ENCODE data around the gene SRPRA. TPM values are rescaled to one million over a fixed set of nuclear protein-coding genes. Genes with fewer than 3 reads are reported as not detected.

The SRPRA gene
- polyA plus RNA-seq, 1 donor from 2014 or later = 24.9 TPM

DNA sequence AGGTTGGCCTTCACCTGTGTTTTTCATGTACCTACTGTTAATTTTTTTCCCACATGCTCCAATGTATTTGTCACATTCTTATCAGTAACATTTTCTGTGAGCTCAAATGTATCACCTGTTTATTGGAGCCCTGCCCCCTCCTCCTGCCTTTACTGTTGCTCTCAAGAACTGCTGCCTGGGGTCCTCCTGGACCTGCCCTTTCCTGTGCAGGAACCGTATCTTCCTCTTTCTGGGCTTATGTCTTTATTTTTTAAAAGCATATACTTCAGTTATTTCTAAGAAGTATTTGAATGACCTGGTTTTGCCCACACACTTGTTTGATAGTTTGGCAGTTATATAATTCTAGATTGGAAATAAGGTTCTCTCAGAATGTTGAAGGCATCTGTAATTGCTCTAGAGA, 51.2 kb downstream of the SRPRA start:
- Histone ChIP-seq H3K9me2 (ENCODE audit: insufficient read depth, low read length) (no peaks in the 10 kb centered on the region), H3K79me2 (replicated peaks; ENCODE audit: insufficient read depth, low read length) (peaks cover 44% of the 10 kb centered on the region), H3K36me3 (ENCODE audit: insufficient read depth, low read length) (no peaks in the 10 kb centered on the region), H2AFZ (ENCODE audit: low read depth, low read length) (no peak overlapping the region), H3K27ac (ENCODE audit: low read length) (no peak overlapping the region), H3K9ac (ENCODE audit: low read length) (no peak overlapping the region), H3K9me3 (ENCODE audit: low read length) (no peaks in the 10 kb centered on the region), H3K27me3 (ENCODE audit: insufficient read depth, low read depth, low read length) (no peaks in the 10 kb centered on the region), H3K4me2 (ENCODE audit: low read length) (no peak overlapping the region), H3K4me3 (ENCODE audit: low read length) (no peak overlapping the region), H3F3A (ENCODE audit: insufficient read depth, low read length, poor library complexity, severe bottlenecking) (no peaks in the 10 kb centered on the region), H4K20me1 (ENCODE audit: insufficient read depth) (no peaks in the 10 kb centered on the region)
- TF ChIP-seq RAD21 (conservative IDR thresholded peaks at IDR 0.05) = no peak
- TF ChIP-seq SMC3 (conservative IDR thresholded peaks at IDR 0.05; ENCODE audit: poor library complexity) = no peak
- no peak for TF ChIP-seq EZH2 (IDR thresholded peaks at IDR 0.05; ENCODE audit: borderline replicate concordance, insufficient read depth, low read length, poor library complexity, severe bottlenecking)
- TF ChIP-seq, protein P1, sequence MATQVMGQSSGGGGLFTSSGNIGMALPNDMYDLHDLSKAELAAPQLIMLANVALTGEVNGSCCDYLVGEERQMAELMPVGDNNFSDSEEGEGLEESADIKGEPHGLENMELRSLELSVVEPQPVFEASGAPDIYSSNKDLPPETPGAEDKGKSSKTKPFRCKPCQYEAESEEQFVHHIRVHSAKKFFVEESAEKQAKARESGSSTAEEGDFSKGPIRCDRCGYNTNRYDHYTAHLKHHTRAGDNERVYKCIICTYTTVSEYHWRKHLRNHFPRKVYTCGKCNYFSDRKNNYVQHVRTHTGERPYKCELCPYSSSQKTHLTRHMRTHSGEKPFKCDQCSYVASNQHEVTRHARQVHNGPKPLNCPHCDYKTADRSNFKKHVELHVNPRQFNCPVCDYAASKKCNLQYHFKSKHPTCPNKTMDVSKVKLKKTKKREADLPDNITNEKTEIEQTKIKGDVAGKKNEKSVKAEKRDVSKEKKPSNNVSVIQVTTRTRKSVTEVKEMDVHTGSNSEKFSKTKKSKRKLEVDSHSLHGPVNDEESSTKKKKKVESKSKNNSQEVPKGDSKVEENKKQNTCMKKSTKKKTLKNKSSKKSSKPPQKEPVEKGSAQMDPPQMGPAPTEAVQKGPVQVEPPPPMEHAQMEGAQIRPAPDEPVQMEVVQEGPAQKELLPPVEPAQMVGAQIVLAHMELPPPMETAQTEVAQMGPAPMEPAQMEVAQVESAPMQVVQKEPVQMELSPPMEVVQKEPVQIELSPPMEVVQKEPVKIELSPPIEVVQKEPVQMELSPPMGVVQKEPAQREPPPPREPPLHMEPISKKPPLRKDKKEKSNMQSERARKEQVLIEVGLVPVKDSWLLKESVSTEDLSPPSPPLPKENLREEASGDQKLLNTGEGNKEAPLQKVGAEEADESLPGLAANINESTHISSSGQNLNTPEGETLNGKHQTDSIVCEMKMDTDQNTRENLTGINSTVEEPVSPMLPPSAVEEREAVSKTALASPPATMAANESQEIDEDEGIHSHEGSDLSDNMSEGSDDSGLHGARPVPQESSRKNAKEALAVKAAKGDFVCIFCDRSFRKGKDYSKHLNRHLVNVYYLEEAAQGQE (IDR thresholded peaks at IDR 0.05; ENCODE audit: borderline replicate concordance) = no peak
- TF ChIP-seq EP300 (conservative IDR thresholded peaks at IDR 0.05; ENCODE audit: poor library complexity, severe bottlenecking) = no peak
- no peak for TF ChIP-seq TAF1 (IDR thresholded peaks at IDR 0.05; ENCODE audit: low read depth)
- no peak for TF ChIP-seq POLR2AphosphoS5 (IDR thresholded peaks at IDR 0.05)
- TF ChIP-seq MXI1 (conservative IDR thresholded peaks at IDR 0.05; ENCODE audit: poor library complexity, severe bottlenecking) = no peak
- TF ChIP-seq, protein P2, sequence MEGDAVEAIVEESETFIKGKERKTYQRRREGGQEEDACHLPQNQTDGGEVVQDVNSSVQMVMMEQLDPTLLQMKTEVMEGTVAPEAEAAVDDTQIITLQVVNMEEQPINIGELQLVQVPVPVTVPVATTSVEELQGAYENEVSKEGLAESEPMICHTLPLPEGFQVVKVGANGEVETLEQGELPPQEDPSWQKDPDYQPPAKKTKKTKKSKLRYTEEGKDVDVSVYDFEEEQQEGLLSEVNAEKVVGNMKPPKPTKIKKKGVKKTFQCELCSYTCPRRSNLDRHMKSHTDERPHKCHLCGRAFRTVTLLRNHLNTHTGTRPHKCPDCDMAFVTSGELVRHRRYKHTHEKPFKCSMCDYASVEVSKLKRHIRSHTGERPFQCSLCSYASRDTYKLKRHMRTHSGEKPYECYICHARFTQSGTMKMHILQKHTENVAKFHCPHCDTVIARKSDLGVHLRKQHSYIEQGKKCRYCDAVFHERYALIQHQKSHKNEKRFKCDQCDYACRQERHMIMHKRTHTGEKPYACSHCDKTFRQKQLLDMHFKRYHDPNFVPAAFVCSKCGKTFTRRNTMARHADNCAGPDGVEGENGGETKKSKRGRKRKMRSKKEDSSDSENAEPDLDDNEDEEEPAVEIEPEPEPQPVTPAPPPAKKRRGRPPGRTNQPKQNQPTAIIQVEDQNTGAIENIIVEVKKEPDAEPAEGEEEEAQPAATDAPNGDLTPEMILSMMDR (IDR thresholded peaks at IDR 0.05; ENCODE audit: poor library complexity, severe bottlenecking) = no peak

DNA sequence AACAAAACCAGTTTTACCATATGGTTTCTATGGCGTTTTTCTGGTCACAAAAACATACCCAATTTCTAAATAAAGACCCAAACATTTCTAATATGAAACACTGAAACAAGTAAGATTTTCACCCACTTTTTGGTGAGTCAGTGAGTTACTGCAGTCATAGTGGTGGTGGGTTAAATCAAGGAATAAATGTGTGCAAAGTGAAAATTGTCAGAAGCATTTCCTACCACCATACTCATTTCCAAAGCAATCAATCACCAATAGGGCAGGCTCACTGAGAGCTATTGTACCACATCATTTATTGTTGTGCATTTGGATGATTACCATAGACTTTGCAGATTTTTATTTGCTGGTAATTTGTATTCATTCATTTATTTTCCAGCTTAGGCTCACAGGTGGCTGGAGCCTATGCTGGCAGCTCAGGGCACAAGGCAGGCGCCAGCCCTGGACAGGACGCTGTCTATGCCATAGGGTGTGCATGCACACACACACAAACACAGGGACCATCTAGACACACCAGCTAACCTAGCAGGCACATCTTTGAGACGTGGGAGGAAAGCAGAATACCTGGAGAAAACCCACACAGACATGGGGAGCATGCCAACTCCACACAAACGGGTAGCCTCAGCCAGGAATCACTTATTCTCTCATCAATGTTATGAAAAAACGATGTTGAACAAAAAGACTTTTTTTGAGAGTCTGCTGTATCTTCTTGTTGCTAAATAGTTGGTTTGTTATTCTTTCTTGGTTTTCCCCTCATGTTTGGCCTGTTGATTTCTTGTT, 52.0 kb downstream of the SRPRA start:
- no peak overlapping the region for H3K9ac ChIP-seq (ENCODE audit: low read length)

More for the DNA sequence above, 52.0 kb downstream of the SRPRA start:
- Histone ChIP-seq H3K36me3 (ENCODE audit: insufficient read depth, low read length) (no peaks in the 10 kb centered on the region), H3K27me3 (ENCODE audit: insufficient read depth, low read depth, low read length) (no peaks in the 10 kb centered on the region), H3K4me3 (ENCODE audit: low read length) (no peak overlapping the region), H4K20me1 (ENCODE audit: insufficient read depth) (no peaks in the 10 kb centered on the region), H3K9me3 (ENCODE audit: low read length) (no peaks in the 10 kb centered on the region), H3K9me2 (ENCODE audit: insufficient read depth, low read length) (no peaks in the 10 kb centered on the region), H3K27ac (ENCODE audit: low read length) (no peak overlapping the region), H3K4me2 (ENCODE audit: low read length) (no peak overlapping the region), H2AFZ (ENCODE audit: low read depth, low read length) (no peak overlapping the region), H3K79me2 (replicated peaks; ENCODE audit: insufficient read depth, low read length) (peaks cover 44% of the 10 kb centered on the region), H3F3A (ENCODE audit: insufficient read depth, low read length, poor library complexity, severe bottlenecking) (no peaks in the 10 kb centered on the region)
- TF ChIP-seq EZH2 (IDR thresholded peaks at IDR 0.05; ENCODE audit: borderline replicate concordance, insufficient read depth, low read length, poor library complexity, severe bottlenecking) (no peak), EP300 (conservative IDR thresholded peaks at IDR 0.05; ENCODE audit: poor library complexity, severe bottlenecking) (no peak), RAD21 (conservative IDR thresholded peaks at IDR 0.05) (no peak), MXI1 (conservative IDR thresholded peaks at IDR 0.05; ENCODE audit: poor library complexity, severe bottlenecking) (no peak), TAF1 (IDR thresholded peaks at IDR 0.05; ENCODE audit: low read depth) (no peak), POLR2AphosphoS5 (IDR thresholded peaks at IDR 0.05) (no peak), SMC3 (conservative IDR thresholded peaks at IDR 0.05; ENCODE audit: poor library complexity) (no peak)
- TF ChIP-seq, protein P2 (IDR thresholded peaks at IDR 0.05; ENCODE audit: poor library complexity, severe bottlenecking) = no peak
- TF ChIP-seq, protein P1 (IDR thresholded peaks at IDR 0.05; ENCODE audit: borderline replicate concordance) = no peak
